ENCODE results near the gene PPP3CA. TPM values are rescaled to one million over a fixed set of nuclear protein-coding genes. Genes with fewer than 3 reads are reported as not detected.

Gene PPP3CA
- total and polyA plus RNA-seq, 4 donors = 13.5 to 72.0 (median 30.7) TPM

DNA sequence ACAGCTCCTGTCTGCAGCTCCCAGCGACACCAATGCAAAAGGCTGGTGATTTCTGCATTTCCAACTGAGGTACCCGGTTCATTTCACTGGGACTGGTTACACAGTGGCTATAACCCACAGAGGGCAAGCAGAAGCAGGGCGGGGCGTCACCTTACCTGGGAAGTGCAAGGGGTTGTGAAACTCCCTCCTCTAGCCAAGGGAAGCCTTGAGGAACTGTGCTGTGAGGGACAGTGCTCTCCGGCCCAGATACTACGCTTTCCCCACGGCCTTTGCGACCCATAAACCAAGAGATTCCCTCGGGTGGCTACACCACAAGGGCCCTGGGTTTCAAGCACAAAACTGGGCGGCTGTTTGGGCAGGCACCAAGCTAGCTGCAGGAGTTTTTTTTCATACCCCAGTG, 218.9 kb downstream of the PPP3CA start:
- H3K4me3 ChIP-seq = no peak overlapping the region
- 86 to 93% methylated on average over 10 of the region's 10 CpGs for WGBS, 2 donors
- H3K9ac ChIP-seq (ENCODE audit: insufficient read depth in 1 of 2, low read length in 2 of 2) = no peak overlapping the region
- DNase-seq (no peak), ATAC-seq (ENCODE audit: insufficient read depth, low FRiP score) (no peak)
- H3K36me3 ChIP-seq (ENCODE audit: control insufficient read depth in 4 of 4, insufficient read depth in 4 of 4, low read length in 4 of 4) = no peaks in the 10 kb centered on the region
- no peaks in the 10 kb centered on the region for H3K9me3 ChIP-seq (ENCODE audit: control insufficient read depth in 4 of 4, insufficient read depth in 3 of 4, low read length in 3 of 4)
- H3K27me3 ChIP-seq (ENCODE audit: control insufficient read depth in 3 of 3, insufficient read depth in 3 of 3, low read length in 2 of 3) = no peaks in the 10 kb centered on the region
- no peak overlapping the region for H3K27ac ChIP-seq (ENCODE audit: low read depth in 1 of 2, low read length in 1 of 2)
- TF ChIP-seq, protein P1, sequence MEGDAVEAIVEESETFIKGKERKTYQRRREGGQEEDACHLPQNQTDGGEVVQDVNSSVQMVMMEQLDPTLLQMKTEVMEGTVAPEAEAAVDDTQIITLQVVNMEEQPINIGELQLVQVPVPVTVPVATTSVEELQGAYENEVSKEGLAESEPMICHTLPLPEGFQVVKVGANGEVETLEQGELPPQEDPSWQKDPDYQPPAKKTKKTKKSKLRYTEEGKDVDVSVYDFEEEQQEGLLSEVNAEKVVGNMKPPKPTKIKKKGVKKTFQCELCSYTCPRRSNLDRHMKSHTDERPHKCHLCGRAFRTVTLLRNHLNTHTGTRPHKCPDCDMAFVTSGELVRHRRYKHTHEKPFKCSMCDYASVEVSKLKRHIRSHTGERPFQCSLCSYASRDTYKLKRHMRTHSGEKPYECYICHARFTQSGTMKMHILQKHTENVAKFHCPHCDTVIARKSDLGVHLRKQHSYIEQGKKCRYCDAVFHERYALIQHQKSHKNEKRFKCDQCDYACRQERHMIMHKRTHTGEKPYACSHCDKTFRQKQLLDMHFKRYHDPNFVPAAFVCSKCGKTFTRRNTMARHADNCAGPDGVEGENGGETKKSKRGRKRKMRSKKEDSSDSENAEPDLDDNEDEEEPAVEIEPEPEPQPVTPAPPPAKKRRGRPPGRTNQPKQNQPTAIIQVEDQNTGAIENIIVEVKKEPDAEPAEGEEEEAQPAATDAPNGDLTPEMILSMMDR (IDR thresholded peaks at IDR 0.05; ENCODE audit: control extremely low read depth, extremely low read depth) = no peak
- peaks cover 0 to 5% (median 0%) of the 10 kb centered on the region in 5 donors for H3K4me1 ChIP-seq (ENCODE audit: control insufficient read depth in 5 of 5, insufficient read depth in 5 of 5, low read length in 5 of 5)

GRCh38 chr4:101127176-101127790, 220.0 kb downstream of the PPP3CA start:
- no peak overlapping the region for H3K4me3 ChIP-seq
- TF ChIP-seq, protein P1 (IDR thresholded peaks at IDR 0.05; ENCODE audit: control extremely low read depth, extremely low read depth) = no peak
- H3K9me3 ChIP-seq (ENCODE audit: control insufficient read depth in 4 of 4, insufficient read depth in 3 of 4, low read length in 3 of 4) = no peaks in the 10 kb centered on the region
- DNase-seq (no peak), ATAC-seq (ENCODE audit: insufficient read depth, low FRiP score) (no peak)
- no peak overlapping the region for H3K9ac ChIP-seq (ENCODE audit: insufficient read depth in 1 of 2, low read length in 2 of 2)
- no peak overlapping the region for H3K27ac ChIP-seq (ENCODE audit: low read depth in 1 of 2, low read length in 1 of 2)
- H3K27me3 ChIP-seq (ENCODE audit: control insufficient read depth in 3 of 3, insufficient read depth in 3 of 3, low read length in 2 of 3) = no peaks in the 10 kb centered on the region
- H3K36me3 ChIP-seq (ENCODE audit: control insufficient read depth in 4 of 4, insufficient read depth in 4 of 4, low read length in 4 of 4) = no peaks in the 10 kb centered on the region
- 89 to 93% methylated on average over 3 of the region's 3 CpGs for WGBS, 2 donors
- peaks cover 0 to 5% (median 0%) of the 10 kb centered on the region in 5 donors for H3K4me1 ChIP-seq (ENCODE audit: control insufficient read depth in 5 of 5, insufficient read depth in 5 of 5, low read length in 5 of 5)

DNA sequence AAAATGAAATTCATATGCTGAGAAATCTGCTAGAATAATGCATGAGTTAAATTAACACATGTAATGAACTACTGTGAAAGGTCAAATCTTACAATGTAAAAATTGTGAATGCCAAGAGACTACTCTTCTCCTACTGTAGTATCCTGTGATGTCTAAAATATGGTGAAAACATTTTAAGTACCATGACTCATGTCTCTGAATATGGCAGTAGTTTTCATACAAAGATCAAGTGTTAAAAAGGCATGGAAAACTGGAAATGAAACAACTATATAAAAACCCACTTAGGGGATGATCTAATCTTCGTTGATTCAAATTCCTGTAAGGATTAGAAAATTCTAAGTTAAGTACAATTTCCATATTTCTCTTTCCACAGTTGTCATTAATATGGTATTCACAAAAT, 221.3 kb downstream of the PPP3CA start:
- DNase-seq = no peak
- WGBS, 2 donors = 58 to 90% methylated on average over 1 of the region's 1 CpG
- TF ChIP-seq, protein P1 (IDR thresholded peaks at IDR 0.05; ENCODE audit: control extremely low read depth, extremely low read depth) = no peak
- Histone ChIP-seq H3K27me3 (ENCODE audit: control insufficient read depth in 3 of 3, insufficient read depth in 3 of 3, low read length in 2 of 3) (no peaks in the 10 kb centered on the region), H3K9me3 (ENCODE audit: control insufficient read depth in 4 of 4, insufficient read depth in 3 of 4, low read length in 3 of 4) (no peaks in the 10 kb centered on the region), H3K36me3 (ENCODE audit: control insufficient read depth in 4 of 4, insufficient read depth in 4 of 4, low read length in 4 of 4) (no peaks in the 10 kb centered on the region), H3K4me1 (ENCODE audit: control insufficient read depth in 5 of 5, insufficient read depth in 5 of 5, low read length in 5 of 5) (peaks cover 0 to 5% (median 0%) of the 10 kb centered on the region in 5 donors), H3K27ac (ENCODE audit: low read depth in 1 of 2, low read length in 1 of 2) (no peak overlapping the region), H3K9ac (ENCODE audit: insufficient read depth in 1 of 2, low read length in 2 of 2) (no peak overlapping the region), H3K4me3 (no peak overlapping the region)
- no peak for ATAC-seq (ENCODE audit: insufficient read depth, low FRiP score)
